GM12874 (cell line): ENCODE data around the gene BCL2.

Experiments
- TF ChIP-seq, protein P1 (sequence below): IDR thresholded peaks from 2 replicates; pipeline ENCODE4 v1.5.1; 2011; ENCODE audit warnings: low read depth, mild to moderate bottlenecking, control low read depth, low read length, moderate library complexity; ENCODE audit not compliant: insufficient read depth

Gene BCL2

DNA sequence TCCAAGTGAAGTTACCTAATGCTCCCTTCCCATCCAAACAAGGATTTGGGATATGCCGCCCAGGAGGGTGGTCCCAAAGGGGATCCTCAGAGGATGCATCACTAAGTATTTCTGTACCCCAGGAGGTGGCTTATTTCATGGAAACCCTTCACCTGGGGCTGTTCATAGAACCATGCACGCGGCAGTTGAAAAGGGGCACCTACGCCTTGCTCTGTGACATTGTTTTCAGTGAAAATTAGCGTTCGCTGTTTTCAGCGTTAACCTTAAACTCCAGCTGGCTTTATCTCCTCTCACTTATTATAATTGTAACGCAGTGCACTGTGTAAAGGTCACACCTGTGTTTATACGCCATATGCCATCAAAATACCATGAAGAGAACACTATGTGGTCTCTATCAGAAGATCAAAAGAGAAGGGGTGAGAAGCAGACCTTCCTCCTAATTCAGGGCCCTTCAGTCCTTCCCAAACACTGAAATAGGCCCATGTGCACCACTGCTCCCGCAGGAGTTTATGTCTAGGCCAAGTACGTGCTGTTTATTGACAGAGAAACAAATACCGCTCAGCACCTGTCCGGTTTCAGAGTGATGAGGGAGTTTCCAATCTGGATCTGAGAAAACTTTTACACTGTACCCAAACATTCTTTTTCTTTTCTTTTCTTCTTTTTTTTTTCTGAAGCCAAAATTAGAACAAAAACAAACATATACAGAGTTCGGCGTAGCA, 162.1 kb downstream of the BCL2 start:
- TF ChIP-seq, protein P1, sequence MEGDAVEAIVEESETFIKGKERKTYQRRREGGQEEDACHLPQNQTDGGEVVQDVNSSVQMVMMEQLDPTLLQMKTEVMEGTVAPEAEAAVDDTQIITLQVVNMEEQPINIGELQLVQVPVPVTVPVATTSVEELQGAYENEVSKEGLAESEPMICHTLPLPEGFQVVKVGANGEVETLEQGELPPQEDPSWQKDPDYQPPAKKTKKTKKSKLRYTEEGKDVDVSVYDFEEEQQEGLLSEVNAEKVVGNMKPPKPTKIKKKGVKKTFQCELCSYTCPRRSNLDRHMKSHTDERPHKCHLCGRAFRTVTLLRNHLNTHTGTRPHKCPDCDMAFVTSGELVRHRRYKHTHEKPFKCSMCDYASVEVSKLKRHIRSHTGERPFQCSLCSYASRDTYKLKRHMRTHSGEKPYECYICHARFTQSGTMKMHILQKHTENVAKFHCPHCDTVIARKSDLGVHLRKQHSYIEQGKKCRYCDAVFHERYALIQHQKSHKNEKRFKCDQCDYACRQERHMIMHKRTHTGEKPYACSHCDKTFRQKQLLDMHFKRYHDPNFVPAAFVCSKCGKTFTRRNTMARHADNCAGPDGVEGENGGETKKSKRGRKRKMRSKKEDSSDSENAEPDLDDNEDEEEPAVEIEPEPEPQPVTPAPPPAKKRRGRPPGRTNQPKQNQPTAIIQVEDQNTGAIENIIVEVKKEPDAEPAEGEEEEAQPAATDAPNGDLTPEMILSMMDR, result no peak

DNA sequence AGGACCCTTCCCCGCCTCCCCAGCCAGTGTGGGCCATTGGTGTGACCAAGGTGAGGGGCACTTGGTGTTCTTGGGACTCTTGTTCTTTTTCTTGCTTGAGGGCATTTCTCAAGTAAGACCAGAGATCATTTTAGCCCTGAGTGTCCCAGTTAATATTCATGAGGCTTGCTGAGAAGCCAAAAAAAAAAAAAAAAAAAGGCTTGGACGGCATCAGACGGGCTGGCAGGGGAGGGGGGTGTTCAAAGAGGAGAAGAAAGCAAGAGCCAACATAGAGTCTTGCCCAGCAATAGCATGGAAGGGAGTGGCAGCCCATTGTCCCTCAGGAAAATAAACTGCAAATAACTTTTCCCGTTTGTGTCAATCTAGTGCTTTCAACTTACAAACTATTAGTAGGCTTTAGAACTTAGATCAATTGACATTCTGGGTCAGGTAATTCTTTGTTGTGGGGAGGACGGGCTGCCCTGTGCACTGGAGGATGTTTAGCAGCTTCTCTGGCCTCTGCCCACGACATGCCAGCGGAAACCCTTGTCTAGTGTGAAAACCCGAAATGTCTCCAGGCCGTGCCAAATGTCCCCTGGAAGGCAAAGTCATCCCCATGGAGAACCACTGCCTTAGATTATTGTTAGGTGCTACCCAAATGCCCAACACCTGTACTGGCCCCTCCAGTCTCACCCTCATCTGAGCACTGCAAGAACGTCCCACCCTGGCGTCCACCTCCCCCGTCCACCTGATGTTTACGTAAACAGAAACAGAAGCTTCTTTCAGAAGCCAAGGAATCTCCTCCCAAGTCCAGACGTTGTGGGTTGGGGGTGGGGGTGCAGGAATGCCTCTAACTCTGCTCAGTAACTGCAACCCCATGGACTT, 163.4 kb downstream of the BCL2 start:
- TF ChIP-seq, protein P1, result no peak

DNA sequence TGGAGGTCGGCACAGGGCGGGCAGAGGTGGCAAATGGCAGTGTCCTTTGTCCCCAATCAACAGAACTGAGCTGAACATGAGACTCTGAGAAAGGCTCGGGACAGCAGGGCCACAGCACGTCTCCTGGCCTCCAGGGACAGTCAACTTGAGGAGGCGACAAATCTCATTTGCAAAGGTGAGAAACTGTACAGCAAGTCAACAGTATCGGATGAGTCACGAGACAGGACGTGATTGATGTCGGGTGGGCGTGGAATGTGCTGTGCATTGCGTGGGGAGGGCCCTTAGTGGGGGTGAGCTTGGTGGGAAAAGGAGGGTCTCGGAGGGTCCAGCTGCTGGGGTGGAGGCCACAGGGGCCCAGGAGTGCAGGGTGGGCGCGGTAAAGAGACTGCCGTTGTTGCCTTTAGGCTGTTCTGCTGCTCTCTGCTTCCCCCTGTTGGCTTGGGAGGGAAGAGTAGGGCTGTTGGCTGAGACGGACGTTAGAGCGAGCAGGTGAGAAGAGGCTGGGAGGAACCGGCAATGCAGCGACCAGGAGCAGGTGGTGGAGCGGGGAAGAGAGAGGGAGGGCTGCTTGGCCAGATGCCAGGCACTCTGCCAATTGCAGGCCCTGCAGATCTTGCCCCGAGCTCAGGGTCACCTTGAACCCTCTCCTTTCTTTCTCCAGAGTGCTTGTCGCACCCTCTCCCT, 164.3 kb downstream of the BCL2 start:
- TF ChIP-seq, protein P1, result peak; percentile 93

DNA sequence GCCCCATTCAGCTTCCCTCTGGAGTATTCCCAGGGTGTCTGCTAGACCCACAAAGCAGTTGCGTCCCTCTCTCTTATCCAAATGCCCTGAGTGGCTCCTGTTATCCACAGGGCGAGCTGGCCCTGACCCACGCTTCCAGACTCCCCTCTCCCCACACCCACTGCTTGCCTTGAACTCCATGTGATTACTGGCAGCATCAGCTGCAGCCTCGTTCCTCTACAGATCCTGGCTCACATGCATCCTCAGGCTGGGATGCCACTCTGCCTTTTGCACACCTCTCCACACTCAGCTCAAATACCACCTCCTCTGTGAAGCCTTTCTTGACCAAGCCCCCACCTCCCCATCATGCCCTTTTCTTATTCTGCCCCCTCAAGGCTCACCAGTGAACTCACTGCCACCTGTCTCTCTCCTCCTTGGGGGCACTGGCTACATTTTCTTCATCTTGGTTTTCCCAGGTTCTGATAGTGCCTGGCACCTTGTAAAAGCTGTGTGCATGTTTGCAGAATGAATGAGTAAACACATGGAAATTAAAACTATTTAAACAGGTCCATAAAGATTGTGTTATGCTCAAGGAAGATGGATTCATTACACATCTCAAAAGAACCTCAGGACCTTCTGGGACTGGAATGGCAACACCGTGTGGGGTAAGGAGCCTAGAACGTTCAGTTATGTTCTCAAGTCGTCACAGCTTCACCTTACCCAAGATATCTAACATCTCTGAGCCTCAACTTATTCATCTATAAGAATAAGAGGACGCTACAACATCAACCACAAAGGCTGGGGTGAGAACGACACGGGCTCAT, 165.0 kb downstream of the BCL2 start:
- TF ChIP-seq, protein P1, result 0 out of 2 replicates have a peak, but pooled peaks have one; percentile 8

DNA sequence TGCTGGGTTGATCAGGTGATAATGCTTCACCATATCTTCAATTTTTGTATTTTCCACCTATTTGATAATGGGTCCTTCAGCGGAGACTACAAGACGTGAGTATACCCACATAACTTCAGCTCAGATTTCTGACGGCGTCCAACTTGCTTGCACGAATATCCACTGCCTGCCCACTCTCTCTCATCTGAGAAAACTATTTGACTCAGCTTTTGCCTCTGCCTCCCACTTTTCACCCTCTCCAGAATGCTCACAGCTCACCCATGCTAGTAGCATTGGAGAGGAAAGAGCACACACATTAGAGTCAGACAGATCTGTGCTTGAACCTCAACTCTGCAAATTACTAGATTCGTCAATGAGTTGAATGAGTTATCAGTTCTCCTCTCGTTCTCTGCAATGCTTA, 166.8 kb downstream of the BCL2 start:
- TF ChIP-seq, protein P1, result no peak

DNA sequence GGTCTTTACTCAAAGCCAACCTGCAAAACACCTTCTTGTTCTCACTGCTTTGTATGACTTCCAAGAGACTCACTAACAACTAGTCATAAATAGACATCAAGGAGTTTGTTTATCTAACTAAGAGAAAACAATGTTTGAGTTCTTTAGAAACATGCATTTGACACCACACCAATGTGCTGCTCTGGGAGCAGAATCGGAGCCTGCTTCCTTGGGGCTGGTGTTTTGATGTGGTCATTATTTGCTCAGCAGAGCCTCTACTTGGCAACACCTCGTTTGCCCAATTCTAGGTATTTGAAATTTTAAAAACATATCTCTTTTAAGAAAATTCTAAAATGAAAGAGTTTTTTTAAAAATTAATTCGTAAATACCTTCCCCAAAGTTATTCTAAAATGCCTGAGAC, 167.5 kb downstream of the BCL2 start:
- TF ChIP-seq, protein P1, result no peak
